A673 (cell line): ENCODE data around the gene DPYSL5. TPM values are rescaled to one million over a fixed set of nuclear protein-coding genes. Genes with fewer than 3 reads are reported as not detected.
"Not testable (repeated sequence)": the region's sequence is repeated elsewhere in the genome, so short reads cannot be mapped to it uniquely, and the experiment has no call there.

ENCODE experiments used
- BruUV-seq: library from RNA; stranded (reverse); fragments of 400-500 nt; replicated peaks from 2 replicates; lab custom pipeline; 2021; lab: Mats Ljungman, UMichigan
- CTCF ChIA-PET: fragments of 300-600 bp; sonication (Branson Sonifier 250); formaldehyde crosslinking; loops from one replicate; lab custom pipeline; 2022; ENCODE audit warnings: antibody characterized with exemption; lab: Charles Lee
- POLR2A ChIA-PET: fragments of 300-600 bp; sonication (Branson Sonifier 250); formaldehyde crosslinking; loops from one replicate; lab custom pipeline; 2022; ENCODE audit warnings: antibody characterized with exemption; ENCODE audit not compliant: low non-redundant PET; lab: Charles Lee
- DNase-seq: peaks from one replicate; pipeline ENCODE4 v3.0.0-alpha.2; 2015; ENCODE audit warnings: low spot score
- H3K27ac ChIP-seq: fragments of 200-600 bp; sonication (generic); 2 replicates; pipeline ENCODE4 v1.5.1; 2016; ENCODE audit warnings: mixed run types, low read depth, mild to moderate bottlenecking, mixed read lengths, antibody characterized with exemption, low read length; ENCODE audit not compliant: poor library complexity, severe bottlenecking
- H3K27me3 ChIP-seq: fragments of 200-600 bp; sonication (generic); replicated peaks from 2 replicates; pipeline ENCODE4 v1.6.1; 2017; ENCODE audit warnings: mixed run types, low read depth, mild to moderate bottlenecking, mixed read lengths, antibody characterized with exemption, low read length; ENCODE audit not compliant: insufficient read depth, poor library complexity
- H3K36me3 ChIP-seq: fragments of 200-600 bp; sonication (generic); 2 replicates; pipeline ENCODE4 v1.6.1; 2016; ENCODE audit warnings: mixed run types, mild to moderate bottlenecking, mixed read lengths, antibody characterized with exemption, low read length; ENCODE audit not compliant: insufficient read depth, poor library complexity, severe bottlenecking
- H3K4me1 ChIP-seq: fragments of 200-600 bp; sonication (generic); 2 replicates; pipeline ENCODE4 v1.6.1; 2017; ENCODE audit warnings: mixed run types, mild to moderate bottlenecking, mixed read lengths, antibody characterized with exemption, low read length; ENCODE audit not compliant: insufficient read depth, poor library complexity, severe bottlenecking
- H3K4me3 ChIP-seq: fragments of 200-600 bp; sonication (generic); 2 replicates; pipeline ENCODE4 v1.5.1; 2016; ENCODE audit warnings: low read depth, mixed run types, mild to moderate bottlenecking, mixed read lengths, low read length; ENCODE audit not compliant: poor library complexity, severe bottlenecking
- H3K9me3 ChIP-seq: fragments of 200-600 bp; sonication (generic); 2 replicates; pipeline ENCODE4 v1.6.1; 2016; ENCODE audit warnings: mixed run types, low read depth, mild to moderate bottlenecking, mixed read lengths, antibody characterized with exemption, low read length; ENCODE audit not compliant: poor library complexity, severe bottlenecking
- EZH2 ChIP-seq: fragments of 200-600 bp; sonication (generic); IDR thresholded peaks from 2 replicates; pipeline ENCODE4 v1.6.1; 2017; ENCODE audit warnings: borderline replicate concordance, low read depth, mild to moderate bottlenecking, mixed read lengths, antibody characterized with exemption, low read length; ENCODE audit not compliant: poor library complexity, severe bottlenecking
- intact Hi-C: fragments of 100-400 bp; cut with micrococcal nuclease; formaldehyde crosslinking; loops from one replicate; pipeline ENCODE4 v1.10.0; 2022; ENCODE audit not compliant: unreplicated experiment
- total RNA-seq: library from RNA; stranded (reverse); gene quantifications from 2 replicates; pipeline ENCODE4 v1.2.3, GENCODE V29; 2021
- TF ChIP-seq, protein P1 (sequence below): fragments of 300-800, 200-600 bp; sonication (generic); conservative IDR thresholded peaks from 2 replicates; pipeline ENCODE4 v1.5.1; 2017; ENCODE audit warnings: low read depth, mild to moderate bottlenecking, antibody characterized with exemption, low read length, moderate library complexity, mixed read lengths

DPYSL5 gene
- total RNA-seq, 1 experiment from 2014 or later = 110 TPM

DNA sequence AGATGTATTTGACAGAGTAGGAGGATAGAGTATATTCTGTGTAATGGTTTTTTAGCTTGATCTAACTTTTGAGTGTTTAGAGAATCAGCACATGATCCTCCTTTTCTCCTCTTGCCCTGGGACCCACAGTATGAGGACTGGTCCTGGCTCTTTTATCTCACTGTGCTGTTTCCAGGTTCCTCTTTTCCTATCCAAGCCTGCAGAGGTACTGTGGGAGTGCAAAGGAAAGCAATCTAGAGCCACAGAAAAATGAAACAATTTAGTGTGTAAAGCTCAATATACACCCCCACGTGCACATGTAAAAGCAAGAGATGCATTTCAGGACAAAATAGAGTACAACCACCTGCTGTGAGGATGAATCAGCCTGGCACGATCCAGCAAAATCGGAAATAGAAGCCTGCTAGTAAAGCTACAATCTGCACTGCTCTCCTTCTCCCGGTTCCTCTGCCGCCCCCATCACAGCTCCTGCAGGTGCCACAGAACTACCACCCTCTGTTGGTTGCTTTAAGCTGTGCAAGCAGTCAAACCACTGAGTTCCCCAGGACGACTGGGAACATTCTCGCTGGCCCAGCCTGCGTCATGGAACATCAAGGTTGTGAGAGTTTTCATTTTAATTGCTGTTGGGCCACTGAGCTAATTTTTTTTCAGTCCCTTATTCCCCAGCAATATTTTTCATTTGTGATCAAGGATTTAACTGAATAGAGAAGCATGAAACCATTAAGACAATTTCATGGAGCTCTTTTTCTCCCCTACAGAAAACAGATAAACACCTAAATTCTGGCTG is 74.7 kb downstream of the DPYSL5 start:
- ChIA-PET POLR2A (interaction anchor here (0.6 kb wide), 1 partner anchor 10 kb away, joined by 4 read pairs; no protein-coding TSS in a partner anchor), CTCF (interaction anchor here (0.6 to 2.0 kb wide), 7 partner anchors 10 to 94 kb away, joined by 5 to 47 read pairs (median 15); no protein-coding TSS in a partner anchor)
- Histone ChIP-seq H3K36me3 (peaks cover 5% of the 10 kb centered on the region), H3K27ac (peak overlapping the region; percentile 34), H3K4me1 (peaks cover 25% of the 10 kb centered on the region), H3K9me3 (no peaks in the 10 kb centered on the region), H3K27me3 (no peaks in the 10 kb centered on the region), H3K4me3 (no peak overlapping the region)
- DNase-seq = peak; percentile 92
- no TSS peak for BruUV-seq
- intact Hi-C loops = loop anchor here (1.0 kb wide), 1 partner anchor 76 kb away; no protein-coding TSS in a partner anchor
- no peak for TF ChIP-seq EZH2
- TF ChIP-seq, protein P1, sequence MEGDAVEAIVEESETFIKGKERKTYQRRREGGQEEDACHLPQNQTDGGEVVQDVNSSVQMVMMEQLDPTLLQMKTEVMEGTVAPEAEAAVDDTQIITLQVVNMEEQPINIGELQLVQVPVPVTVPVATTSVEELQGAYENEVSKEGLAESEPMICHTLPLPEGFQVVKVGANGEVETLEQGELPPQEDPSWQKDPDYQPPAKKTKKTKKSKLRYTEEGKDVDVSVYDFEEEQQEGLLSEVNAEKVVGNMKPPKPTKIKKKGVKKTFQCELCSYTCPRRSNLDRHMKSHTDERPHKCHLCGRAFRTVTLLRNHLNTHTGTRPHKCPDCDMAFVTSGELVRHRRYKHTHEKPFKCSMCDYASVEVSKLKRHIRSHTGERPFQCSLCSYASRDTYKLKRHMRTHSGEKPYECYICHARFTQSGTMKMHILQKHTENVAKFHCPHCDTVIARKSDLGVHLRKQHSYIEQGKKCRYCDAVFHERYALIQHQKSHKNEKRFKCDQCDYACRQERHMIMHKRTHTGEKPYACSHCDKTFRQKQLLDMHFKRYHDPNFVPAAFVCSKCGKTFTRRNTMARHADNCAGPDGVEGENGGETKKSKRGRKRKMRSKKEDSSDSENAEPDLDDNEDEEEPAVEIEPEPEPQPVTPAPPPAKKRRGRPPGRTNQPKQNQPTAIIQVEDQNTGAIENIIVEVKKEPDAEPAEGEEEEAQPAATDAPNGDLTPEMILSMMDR = peak; percentile 89

DNA sequence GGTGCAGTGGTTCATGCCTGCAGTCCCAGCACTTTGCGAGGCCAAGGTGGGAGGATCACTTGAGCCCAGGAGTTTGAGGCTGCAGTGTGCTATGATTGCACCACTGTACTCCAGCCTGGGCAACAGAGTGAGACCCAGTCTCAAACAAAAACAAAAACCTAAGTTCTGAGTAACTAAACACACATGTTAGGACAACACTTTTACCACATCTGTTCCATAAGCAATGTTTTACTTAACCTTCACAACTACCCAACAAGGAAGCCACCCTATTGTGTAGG is 75.2 kb downstream of the DPYSL5 start:
- intact Hi-C loops, H3K4me3 ChIP-seq, H3K36me3 ChIP-seq, H3K9me3 ChIP-seq, BruUV-seq, H3K27ac ChIP-seq, H3K27me3 ChIP-seq, DNase-seq: not testable (repeated sequence)
- POLR2A ChIA-PET = interaction anchor here (0.6 kb wide), 1 partner anchor 11 kb away, joined by 4 read pairs; no protein-coding TSS in a partner anchor
- H3K4me1 ChIP-seq = peaks cover 23% of the 10 kb centered on the region
- CTCF ChIA-PET = interaction anchor here (1.0 to 2.0 kb wide), 6 partner anchors 10 to 94 kb away, joined by 5 to 47 read pairs (median 16); no protein-coding TSS in a partner anchor

DNA sequence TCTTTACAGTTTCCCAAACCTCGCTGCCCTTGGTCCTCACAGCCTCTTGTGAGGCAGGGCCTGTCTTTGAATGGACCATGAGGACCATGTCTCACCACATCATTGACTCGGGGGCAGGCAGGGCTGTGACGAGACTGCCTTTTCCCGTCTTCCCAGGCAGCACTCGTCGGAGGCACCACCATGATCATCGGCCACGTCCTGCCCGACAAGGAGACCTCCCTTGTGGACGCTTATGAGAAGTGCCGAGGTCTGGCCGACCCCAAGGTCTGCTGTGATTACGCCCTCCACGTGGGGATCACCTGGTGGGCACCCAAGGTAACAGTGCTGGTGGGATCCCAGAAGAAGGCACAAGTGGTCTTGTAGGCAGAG is 76.8 kb downstream of the DPYSL5 start:
- DNase-seq = no peak
- H3K9me3 ChIP-seq = no peaks in the 10 kb centered on the region
- ChIA-PET CTCF (no interaction called here), POLR2A (no interaction called here)
- TF ChIP-seq, protein P1 = no peak
- TF ChIP-seq EZH2 = no peak
- no peak overlapping the region for H3K27ac ChIP-seq
- H3K4me1 ChIP-seq = peaks cover 13% of the 10 kb centered on the region
- H3K27me3 ChIP-seq = no peaks in the 10 kb centered on the region
- BruUV-seq = no TSS peak
- intact Hi-C loops = no loop called here
- no peak overlapping the region for H3K4me3 ChIP-seq
- H3K36me3 ChIP-seq = peaks cover 5% of the 10 kb centered on the region
